ENCODE measurements around the gene TMEM128.
"Not testable (repeated sequence)": the region's sequence is repeated elsewhere in the genome, so short reads cannot be mapped to it uniquely, and the experiment has no call there.

TMEM128 gene

DNA sequence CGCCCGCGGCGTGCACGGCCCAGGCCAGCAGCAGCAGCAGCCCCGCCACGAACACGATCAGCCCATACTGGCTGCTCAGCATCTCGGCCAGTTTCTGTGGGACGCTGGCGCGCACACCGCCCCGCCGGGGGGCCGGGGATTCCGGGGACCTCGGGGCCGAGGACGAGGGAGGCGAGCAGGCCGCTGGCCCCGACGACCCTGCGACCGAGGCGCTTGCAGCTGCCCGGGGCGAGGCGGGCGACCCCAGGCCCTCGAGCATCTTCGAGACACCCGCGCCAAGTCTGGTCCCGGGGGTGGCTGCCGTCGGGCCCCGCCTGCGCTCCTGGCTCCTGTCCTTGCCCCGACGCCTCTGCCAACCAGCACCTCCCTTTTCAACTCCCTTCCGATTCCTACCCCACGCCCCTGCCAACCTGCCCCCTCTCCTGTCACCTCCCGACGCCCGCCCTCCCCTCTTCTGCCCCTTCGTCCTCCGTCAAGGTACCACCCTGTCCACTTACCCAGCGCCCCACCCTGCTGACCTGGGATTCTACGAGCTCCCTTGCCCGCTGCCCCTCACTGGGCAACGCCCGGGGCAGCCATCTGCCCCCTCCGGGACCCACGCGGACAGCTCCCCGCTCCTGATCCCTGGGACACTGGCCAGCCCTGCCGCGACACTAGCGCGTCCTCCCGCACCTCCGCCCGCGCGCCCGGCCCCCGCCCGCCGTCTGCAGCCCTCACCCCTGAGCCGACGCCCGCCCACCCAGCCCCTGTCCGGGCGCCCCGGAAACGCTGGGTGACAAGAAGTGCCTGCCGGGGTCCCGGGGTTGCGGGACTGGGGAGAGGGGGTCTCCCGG, 21.2 kb downstream of the TMEM128 start, which contains the start of gene OTOP1:
TSS of gene OTOP1 (minus strand) at position 324 of the 833 bp plus-strand sequence. CDS start at position 259, 65 bp downstream.
- Histone ChIP-seq H3K27ac (ENCODE audit: low read depth, low read length, severe bottlenecking) (no peak within 1 kb of the TSS), H3K4me1 (ENCODE audit: control insufficient read depth, insufficient read depth, low read length, poor library complexity, severe bottlenecking) (no peaks in the 10 kb centered on the region), H3K4me3 (ENCODE audit: extremely low read depth, insufficient read depth, low read length, poor library complexity, severe bottlenecking) (no peak within 1 kb of the TSS), H3K9me3 (ENCODE audit: control insufficient read depth, low read length) (no peaks in the 10 kb centered on the region), H3K36me3 (ENCODE audit: control insufficient read depth, insufficient read depth, low read length) (no peaks in the 10 kb centered on the region)
- WGBS, 2 experiments (ENCODE audit: insufficient coverage in 2 of 2) = 15 to 19% methylated on average over 33 to 40 of the region's 82 CpGs

- Histone ChIP-seq H3K4me3 (ENCODE audit: extremely low read depth, insufficient read depth, low read length, poor library complexity, severe bottlenecking) (no peak overlapping the region), H3K27ac (ENCODE audit: low read depth, low read length, severe bottlenecking) (no peak overlapping the region), H3K9me3 (ENCODE audit: control insufficient read depth, low read length) (no peaks in the 10 kb centered on the region), H3K36me3 (ENCODE audit: control insufficient read depth, insufficient read depth, low read length) (no peaks in the 10 kb centered on the region), H3K4me1 (ENCODE audit: control insufficient read depth, insufficient read depth, low read length, poor library complexity, severe bottlenecking) (no peaks in the 10 kb centered on the region)
- WGBS, 2 experiments (ENCODE audit: insufficient coverage in 2 of 2) = 21 to 28% methylated on average over 27 to 37 of the region's 41 CpGs
Observed at GRCh38 chr4:4225915-4226605, 22.0 kb downstream of the TMEM128 start.

DNA sequence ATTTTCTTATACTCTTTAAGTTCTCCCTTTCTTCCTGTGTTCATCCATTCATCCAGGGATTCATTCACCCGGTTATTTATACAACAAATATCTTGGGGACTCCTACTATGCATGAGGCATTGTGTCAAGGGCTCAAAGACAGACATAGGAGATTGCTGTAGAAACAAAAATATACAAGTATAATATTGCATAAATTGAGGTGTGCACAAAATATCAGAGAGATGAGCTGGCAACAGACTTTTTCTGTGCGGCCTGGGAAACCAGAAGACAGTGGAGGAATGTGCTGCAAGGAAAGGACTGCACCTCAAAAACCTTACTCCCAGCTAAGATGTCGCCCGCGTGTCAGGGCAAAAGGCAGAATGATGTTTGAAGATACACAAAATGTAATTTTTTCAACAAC, 30.9 kb downstream of the TMEM128 start:
- peaks cover 14% of the 10 kb centered on the region for H3K4me1 ChIP-seq (ENCODE audit: control insufficient read depth, insufficient read depth, low read length, poor library complexity, severe bottlenecking)
- 61 to 67% methylated on average over 1 to 2 of the region's 5 CpGs for WGBS, 2 experiments (ENCODE audit: insufficient coverage in 2 of 2)
- H3K4me3 ChIP-seq (ENCODE audit: extremely low read depth, insufficient read depth, low read length, poor library complexity, severe bottlenecking) = no peak overlapping the region
- no peaks in the 10 kb centered on the region for H3K36me3 ChIP-seq (ENCODE audit: control insufficient read depth, insufficient read depth, low read length)
- no peaks in the 10 kb centered on the region for H3K9me3 ChIP-seq (ENCODE audit: control insufficient read depth, low read length)
- no peak overlapping the region for H3K27ac ChIP-seq (ENCODE audit: low read depth, low read length, severe bottlenecking)

GRCh38 chr4:4216648-4217047, 31.4 kb downstream of the TMEM128 start:
- H3K36me3 ChIP-seq (ENCODE audit: control insufficient read depth, insufficient read depth, low read length) = no peaks in the 10 kb centered on the region
- H3K9me3 ChIP-seq (ENCODE audit: control insufficient read depth, low read length) = no peaks in the 10 kb centered on the region
- H3K4me3 ChIP-seq (ENCODE audit: extremely low read depth, insufficient read depth, low read length, poor library complexity, severe bottlenecking) = no peak overlapping the region
- H3K27ac ChIP-seq (ENCODE audit: low read depth, low read length, severe bottlenecking) = no peak overlapping the region
- H3K4me1 ChIP-seq (ENCODE audit: control insufficient read depth, insufficient read depth, low read length, poor library complexity, severe bottlenecking) = peaks cover 14% of the 10 kb centered on the region
- WGBS, 2 experiments (ENCODE audit: insufficient coverage in 2 of 2) = 73 to 77% methylated on average over 6 to 7 of the region's 7 CpGs

DNA sequence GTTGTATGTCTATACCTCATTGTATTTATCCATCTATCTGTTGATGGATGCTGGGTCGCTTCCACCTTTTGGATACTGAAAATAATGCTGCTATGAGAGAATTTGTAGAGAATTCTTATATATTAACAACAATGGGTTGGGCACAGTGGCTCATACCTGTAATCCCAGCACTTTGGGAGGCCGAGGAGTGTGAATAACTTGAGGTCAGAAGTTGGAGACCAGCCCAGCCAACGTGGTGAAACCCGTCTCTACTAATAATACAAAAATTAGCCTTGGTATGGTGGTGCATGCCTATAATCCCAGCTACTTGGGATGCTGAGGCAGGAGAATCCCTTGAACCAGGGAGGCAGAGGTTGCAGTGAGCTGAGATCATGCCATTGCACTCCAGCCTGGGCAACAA, 34.3 kb downstream of the TMEM128 start:
- not testable (repeated sequence) for H3K9me3 ChIP-seq (ENCODE audit: control insufficient read depth, low read length); H3K36me3 ChIP-seq (ENCODE audit: control insufficient read depth, insufficient read depth, low read length); H3K27ac ChIP-seq (ENCODE audit: low read depth, low read length, severe bottlenecking); H3K4me3 ChIP-seq (ENCODE audit: extremely low read depth, insufficient read depth, low read length, poor library complexity, severe bottlenecking)
- peaks cover 14% of the 10 kb centered on the region for H3K4me1 ChIP-seq (ENCODE audit: control insufficient read depth, insufficient read depth, low read length, poor library complexity, severe bottlenecking)
- no CpG with 5 or more reads among the region's 4 CpGs for WGBS, 2 experiments (ENCODE audit: insufficient coverage in 2 of 2)

- no peaks in the 10 kb centered on the region for H3K4me1 ChIP-seq (ENCODE audit: control insufficient read depth, insufficient read depth, low read length, poor library complexity, severe bottlenecking)
- no peaks in the 10 kb centered on the region for H3K9me3 ChIP-seq (ENCODE audit: control insufficient read depth, low read length)
- no peak overlapping the region for H3K27ac ChIP-seq (ENCODE audit: low read depth, low read length, severe bottlenecking)
- H3K4me3 ChIP-seq (ENCODE audit: extremely low read depth, insufficient read depth, low read length, poor library complexity, severe bottlenecking) = no peak overlapping the region
- no peaks in the 10 kb centered on the region for H3K36me3 ChIP-seq (ENCODE audit: control insufficient read depth, insufficient read depth, low read length)
Observed at GRCh38 chr4:4206204-4206603, 41.8 kb downstream of the TMEM128 start.

- 92 to 100% methylated on average over 2 to 3 of the region's 3 CpGs for WGBS, 2 experiments (ENCODE audit: insufficient coverage in 2 of 2)
- Histone ChIP-seq H3K27ac (ENCODE audit: low read depth, low read length, severe bottlenecking) (no peak overlapping the region), H3K9me3 (ENCODE audit: control insufficient read depth, low read length) (no peaks in the 10 kb centered on the region)
Observed at GRCh38 chr4:4204401-4204745, 43.6 kb downstream of the TMEM128 start.

DNA sequence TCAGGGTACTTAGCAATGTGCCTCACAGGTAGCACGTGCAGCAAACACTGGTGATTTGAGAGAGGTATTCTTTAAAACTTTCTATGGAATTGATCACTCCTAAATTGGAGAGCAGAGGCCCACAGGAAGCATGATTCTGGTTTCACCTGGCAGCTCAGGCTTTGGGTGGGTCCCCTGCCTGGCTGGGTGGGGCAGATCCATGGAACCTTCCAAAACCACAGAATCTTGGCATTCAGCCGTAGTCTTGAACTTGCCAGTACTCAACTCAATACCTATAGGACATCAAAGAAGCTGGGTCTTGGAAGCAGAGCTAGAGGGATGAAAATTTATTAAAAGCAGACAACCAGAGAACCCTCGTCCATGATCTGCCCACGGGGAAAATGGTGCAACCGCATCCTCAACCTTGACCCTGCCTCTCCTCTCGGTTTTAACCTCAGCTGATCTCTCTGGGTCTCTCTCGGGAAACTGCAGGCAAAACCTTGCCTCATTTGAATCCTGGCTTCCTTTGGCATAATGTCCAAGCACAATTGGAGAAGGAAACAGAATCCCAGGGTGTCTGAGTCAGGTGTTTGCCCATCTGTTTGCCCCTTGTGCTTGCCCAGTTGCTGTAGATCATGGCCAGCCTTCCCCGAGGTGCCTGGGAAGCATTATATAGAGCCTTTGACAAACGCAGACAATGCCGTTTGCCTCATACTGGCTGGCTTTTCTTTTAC, 44.2 kb downstream of the TMEM128 start:
- no peak overlapping the region for H3K27ac ChIP-seq (ENCODE audit: low read depth, low read length, severe bottlenecking)
- no peaks in the 10 kb centered on the region for H3K4me1 ChIP-seq (ENCODE audit: control insufficient read depth, insufficient read depth, low read length, poor library complexity, severe bottlenecking)
- 86 to 88% methylated on average over 7 of the region's 10 CpGs for WGBS, 2 experiments (ENCODE audit: insufficient coverage in 2 of 2)
- H3K36me3 ChIP-seq (ENCODE audit: control insufficient read depth, insufficient read depth, low read length) = no peaks in the 10 kb centered on the region
- H3K4me3 ChIP-seq (ENCODE audit: extremely low read depth, insufficient read depth, low read length, poor library complexity, severe bottlenecking) = no peak overlapping the region
- H3K9me3 ChIP-seq (ENCODE audit: control insufficient read depth, low read length) = no peaks in the 10 kb centered on the region

More at GRCh38 chr4:4204401-4204745, 43.6 kb downstream of the TMEM128 start:
- H3K36me3 ChIP-seq (ENCODE audit: control insufficient read depth, insufficient read depth, low read length) = no peaks in the 10 kb centered on the region
- H3K4me3 ChIP-seq (ENCODE audit: extremely low read depth, insufficient read depth, low read length, poor library complexity, severe bottlenecking) = no peak overlapping the region
- no peaks in the 10 kb centered on the region for H3K4me1 ChIP-seq (ENCODE audit: control insufficient read depth, insufficient read depth, low read length, poor library complexity, severe bottlenecking)

GRCh38 chr4:4202510-4202909, 45.5 kb downstream of the TMEM128 start:
- 80 to 87% methylated on average over 2 to 3 of the region's 4 CpGs for WGBS, 2 experiments (ENCODE audit: insufficient coverage in 2 of 2)
- Histone ChIP-seq H3K4me3 (ENCODE audit: extremely low read depth, insufficient read depth, low read length, poor library complexity, severe bottlenecking) (no peak overlapping the region), H3K4me1 (ENCODE audit: control insufficient read depth, insufficient read depth, low read length, poor library complexity, severe bottlenecking) (no peaks in the 10 kb centered on the region), H3K27ac (ENCODE audit: low read depth, low read length, severe bottlenecking) (no peak overlapping the region), H3K36me3 (ENCODE audit: control insufficient read depth, insufficient read depth, low read length) (no peaks in the 10 kb centered on the region), H3K9me3 (ENCODE audit: control insufficient read depth, low read length) (no peaks in the 10 kb centered on the region)

DNA sequence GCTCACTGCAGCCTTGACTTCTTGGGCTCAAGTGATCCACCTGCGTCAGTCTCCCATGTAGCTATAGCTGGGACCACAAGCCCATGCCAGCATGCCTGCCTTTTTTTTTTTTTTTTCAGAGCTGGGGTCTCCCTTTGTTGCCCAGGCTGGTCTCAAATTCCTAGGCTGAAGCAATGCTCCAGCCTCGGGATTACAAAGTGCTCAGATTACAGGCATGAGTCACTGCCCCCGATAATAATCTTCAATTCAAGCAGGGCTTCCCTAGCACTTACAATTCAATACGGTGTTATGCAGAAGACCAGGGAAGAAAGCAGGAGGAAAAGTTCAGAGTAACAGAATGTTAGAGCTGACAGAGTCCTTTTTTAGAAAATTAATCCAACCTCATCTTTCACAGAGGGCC, 47.4 kb downstream of the TMEM128 start:
- Histone ChIP-seq H3K27ac (ENCODE audit: low read depth, low read length, severe bottlenecking) (no peak overlapping the region), H3K4me3 (ENCODE audit: extremely low read depth, insufficient read depth, low read length, poor library complexity, severe bottlenecking) (no peak overlapping the region), H3K36me3 (ENCODE audit: control insufficient read depth, insufficient read depth, low read length) (no peaks in the 10 kb centered on the region), H3K4me1 (ENCODE audit: control insufficient read depth, insufficient read depth, low read length, poor library complexity, severe bottlenecking) (no peaks in the 10 kb centered on the region), H3K9me3 (ENCODE audit: control insufficient read depth, low read length) (no peaks in the 10 kb centered on the region)
- WGBS, 2 experiments (ENCODE audit: insufficient coverage in 2 of 2) = 0 to 71% methylated on average over 1 of the region's 4 CpGs

Data from mesodermal cell (in vitro differentiated cells).